GM23248 (cell line): ENCODE data around the gene FAM117B. TPM values are rescaled to one million over a fixed set of nuclear protein-coding genes. Genes with fewer than 3 reads are reported as not detected.

Experiments used
- DNase-seq: peaks from one replicate; pipeline ENCODE4 v3.0.0-alpha.2; 2015
- H2AFZ ChIP-seq: fragments of 200-600 bp; sonication (generic); 2 replicates; pipeline ENCODE4 v1.6.1; 2016; ENCODE audit warnings: antibody characterized with exemption
- H3F3A ChIP-seq: fragments of 200-600 bp; sonication (generic); 2 replicates; pipeline ENCODE4 v1.6.1; 2016; ENCODE audit warnings: mild to moderate bottlenecking, antibody characterized with exemption, mixed run types; ENCODE audit not compliant: insufficient read depth
- H3K27ac ChIP-seq: fragments of 200-600 bp; sonication (generic); 2 replicates; pipeline ENCODE4 v1.5.1; 2016; ENCODE audit warnings: mild to moderate bottlenecking
- H3K27me3 ChIP-seq: fragments of 200-600 bp; sonication (generic); replicated peaks from 2 replicates; pipeline ENCODE4 v1.6.1; 2016; ENCODE audit warnings: mild to moderate bottlenecking; ENCODE audit not compliant: insufficient read depth
- H3K36me3 ChIP-seq: fragments of 200-600 bp; sonication (generic); 2 replicates; pipeline ENCODE4 v1.6.1; 2016; ENCODE audit warnings: low read depth, mild to moderate bottlenecking
- H3K4me1 ChIP-seq: fragments of 200-600 bp; sonication (generic); 2 replicates; pipeline ENCODE4 v1.6.1; 2016; ENCODE audit warnings: mild to moderate bottlenecking; ENCODE audit not compliant: insufficient read depth
- H3K4me2 ChIP-seq: fragments of 200-600 bp; sonication (generic); one replicate; pipeline ENCODE4 v1.6.1; 2016; ENCODE audit warnings: mild to moderate bottlenecking; ENCODE audit not compliant: unreplicated experiment
- H3K4me3 ChIP-seq: fragments of 200-600 bp; sonication (generic); 2 replicates; pipeline ENCODE4 v1.5.1; 2016; ENCODE audit warnings: mild to moderate bottlenecking
- H3K79me2 ChIP-seq: fragments of 200-600 bp; sonication (generic); 2 replicates; pipeline ENCODE4 v1.6.1; 2016; ENCODE audit warnings: mild to moderate bottlenecking; ENCODE audit not compliant: insufficient read depth
- H3K9ac ChIP-seq: fragments of 200-600 bp; sonication (generic); 2 replicates; pipeline ENCODE4 v1.6.1; 2016; ENCODE audit warnings: mild to moderate bottlenecking
- H3K9me2 ChIP-seq: fragments of 200-600 bp; sonication (generic); 2 replicates; pipeline ENCODE4 v1.6.1; 2016; ENCODE audit warnings: mixed run types, mild to moderate bottlenecking, moderate library complexity; ENCODE audit not compliant: insufficient read depth
- H3K9me3 ChIP-seq: fragments of 200-600 bp; sonication (generic); one replicate; pipeline ENCODE4 v1.6.1; 2017; ENCODE audit warnings: low read depth
- H4K20me1 ChIP-seq: fragments of 200-600 bp; sonication (generic); 2 replicates; pipeline ENCODE4 v1.6.0; 2016; ENCODE audit not compliant: insufficient read depth
- EZH2 ChIP-seq: fragments of 200-600 bp; sonication (generic); IDR thresholded peaks from 2 replicates; pipeline ENCODE4 v1.6.1; 2018; ENCODE audit warnings: antibody characterized with exemption, mild to moderate bottlenecking; ENCODE audit not compliant: insufficient read depth, poor library complexity, severe bottlenecking
- EZH2phosphoT487 ChIP-seq: fragments of 200-600 bp; sonication (generic); IDR thresholded peaks from 2 replicates; pipeline ENCODE4 v1.6.1; 2018; ENCODE audit warnings: antibody characterized with exemption, moderate library complexity, mild to moderate bottlenecking, low read depth; ENCODE audit not compliant: insufficient read depth
- WGBS, 2 experiments: methylation state at CpG; one replicate each; pipeline ENCODE4 v1.1.6; 2015 to 2017; ENCODE audit warnings: low lambda C conversion rate in 2 of 2, low coverage in 1 of 2; ENCODE audit errors: missing lambda C conversion rate in 2 of 2; 5-methylcytosine and 5-hydroxymethylcytosine counted together
- in situ Hi-C: fragments of 300-500 bp; cut with MboI; formaldehyde crosslinking; loops from 2 replicates; pipeline ENCODE4 v1.15.0; 2020
- polyA plus RNA-seq: library from polyadenylated mRNA; unstranded; fragments of >200 nt; fragmentation: Nextera tagmentation; extraction: Ambion mirVana; gene quantifications from 2 replicates; pipeline ENCODE4 v1.2.1, GENCODE V29; 2016
- total RNA-seq: library from RNA; depleted of rRNA; stranded (reverse); fragments of >200 nt; shearing (Covaris generic); gene quantifications from 2 replicates; pipeline ENCODE4 v1.2.3, GENCODE V29; 2014

The FAM117B gene
- total and polyA plus RNA-seq, 2 experiments from 2014 or later, result 1.1 to 1.2 TPM

GRCh38 chr2:202689459-202689858 lies 54.7 kb downstream of the FAM117B start:
- H3K27ac ChIP-seq, result no peak overlapping the region
- TF ChIP-seq EZH2, result no peak
- no peak for TF ChIP-seq EZH2phosphoT487
- H3F3A ChIP-seq, result no peaks in the 10 kb centered on the region
- H3K9me3 ChIP-seq, result no peaks in the 10 kb centered on the region
- H3K79me2 ChIP-seq, result no peaks in the 10 kb centered on the region
- in situ Hi-C loops, result no loop called here
- H3K4me2 ChIP-seq, result no peak overlapping the region
- no peaks in the 10 kb centered on the region for H3K4me1 ChIP-seq
- H3K4me3 ChIP-seq, result no peak overlapping the region
- H2AFZ ChIP-seq, result no peak overlapping the region
- no peaks in the 10 kb centered on the region for H3K27me3 ChIP-seq
- no peaks in the 10 kb centered on the region for H3K36me3 ChIP-seq
- no peaks in the 10 kb centered on the region for H4K20me1 ChIP-seq
- DNase-seq, result no peak
- WGBS, 2 experiments, result 87 to 88% methylated on average over 2 of the region's 2 CpGs
- no peak overlapping the region for H3K9ac ChIP-seq
- H3K9me2 ChIP-seq, result no peaks in the 10 kb centered on the region

DNA sequence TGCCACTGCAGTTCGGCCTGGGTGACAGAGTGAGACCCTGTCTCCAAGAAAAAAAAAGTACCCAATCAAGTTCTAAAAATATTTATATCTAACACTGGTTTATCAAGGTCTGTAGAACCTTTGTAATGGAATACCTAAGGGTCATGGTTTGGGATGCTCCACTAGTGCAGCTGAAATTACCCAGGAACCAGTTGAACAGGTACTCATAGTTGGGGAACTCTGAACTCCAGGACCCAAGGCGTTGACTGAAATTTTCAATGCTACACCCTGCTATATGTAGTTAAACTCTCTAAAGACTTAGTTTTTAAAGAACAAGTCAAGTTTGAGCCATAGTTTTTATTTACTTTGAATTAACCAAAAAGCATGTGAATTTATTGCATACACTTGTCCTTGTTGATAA lies 55.1 kb downstream of the FAM117B start:
- H3K4me2 ChIP-seq, result no peak overlapping the region
- H3K4me1 ChIP-seq, result no peaks in the 10 kb centered on the region
- no peak overlapping the region for H3K9ac ChIP-seq
- no peaks in the 10 kb centered on the region for H3K9me3 ChIP-seq
- H3F3A ChIP-seq, result no peaks in the 10 kb centered on the region
- TF ChIP-seq EZH2phosphoT487 (no peak), EZH2 (no peak)
- H3K36me3 ChIP-seq, result no peaks in the 10 kb centered on the region
- H2AFZ ChIP-seq, result no peak overlapping the region
- H3K27me3 ChIP-seq, result no peaks in the 10 kb centered on the region
- H3K4me3 ChIP-seq, result no peak overlapping the region
- H3K9me2 ChIP-seq, result no peaks in the 10 kb centered on the region
- 89 to 99% methylated on average over 2 of the region's 2 CpGs for WGBS, 2 experiments
- no peak overlapping the region for H3K27ac ChIP-seq
- in situ Hi-C loops, result no loop called here
- no peaks in the 10 kb centered on the region for H4K20me1 ChIP-seq
- no peaks in the 10 kb centered on the region for H3K79me2 ChIP-seq
- no peak for DNase-seq

DNA sequence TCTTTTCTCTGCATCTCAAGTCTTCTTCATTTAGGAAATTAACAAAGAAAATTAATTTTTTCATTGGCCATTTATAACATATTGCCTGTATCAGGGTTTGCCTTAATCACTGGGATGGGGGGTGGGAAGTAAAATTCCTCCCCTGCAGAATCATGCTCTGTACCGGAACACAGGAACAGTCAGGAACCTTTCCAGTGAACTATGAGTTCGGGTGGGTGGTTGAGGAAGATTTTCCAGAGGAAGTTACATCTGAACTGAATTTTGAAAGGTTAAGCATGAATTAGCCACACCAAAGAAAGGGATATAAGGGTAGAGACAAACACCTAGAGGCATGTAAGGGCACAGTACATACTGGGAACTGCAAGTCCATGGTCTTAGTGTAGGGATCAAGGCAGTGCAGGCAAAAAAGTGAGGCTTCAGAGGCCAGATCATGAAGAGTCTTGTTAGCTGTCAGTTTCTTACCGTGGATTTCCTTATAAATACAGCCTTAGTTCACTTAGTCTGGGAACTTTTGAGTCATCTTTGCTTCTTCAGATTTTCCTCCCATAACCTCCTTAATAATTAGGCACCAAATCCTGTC lies 55.6 kb downstream of the FAM117B start:
- H3K4me1 ChIP-seq, result no peaks in the 10 kb centered on the region

DNA sequence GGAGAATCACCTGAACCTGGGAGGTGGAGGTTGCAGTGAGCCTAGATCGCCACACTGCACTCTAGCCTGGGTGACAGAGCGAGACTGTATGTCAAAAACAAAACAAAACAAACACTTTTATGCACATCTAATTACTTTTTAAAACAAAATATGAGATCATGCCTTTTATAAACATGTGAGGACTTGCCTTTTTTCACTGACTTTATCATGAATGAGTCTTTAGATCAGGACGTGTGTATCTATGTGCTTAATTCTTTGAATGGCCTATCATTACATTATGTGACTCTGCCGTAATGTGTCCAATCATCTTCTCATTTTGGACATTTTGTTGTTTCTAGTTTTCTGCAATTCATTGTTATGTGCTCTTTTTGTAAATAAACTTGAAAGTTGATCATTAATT lies 58.7 kb downstream of the FAM117B start:
- H3K27ac ChIP-seq, result no peak overlapping the region
- no peaks in the 10 kb centered on the region for H3K79me2 ChIP-seq
- no peaks in the 10 kb centered on the region for H3K27me3 ChIP-seq
- H3F3A ChIP-seq, result no peaks in the 10 kb centered on the region
- TF ChIP-seq EZH2phosphoT487 (no peak), EZH2 (no peak)
- H3K9me2 ChIP-seq, result no peaks in the 10 kb centered on the region
- no peaks in the 10 kb centered on the region for H3K9me3 ChIP-seq
- in situ Hi-C loops, result no loop called here
- no peak overlapping the region for H3K4me2 ChIP-seq
- no peaks in the 10 kb centered on the region for H3K36me3 ChIP-seq
- no peaks in the 10 kb centered on the region for H4K20me1 ChIP-seq
- no peak overlapping the region for H3K9ac ChIP-seq
- H2AFZ ChIP-seq, result no peak overlapping the region
- no peaks in the 10 kb centered on the region for H3K4me1 ChIP-seq
- DNase-seq, result no peak
- 96 to 98% methylated on average over 4 of the region's 4 CpGs for WGBS, 2 experiments
- H3K4me3 ChIP-seq, result no peak overlapping the region

More for the DNA sequence above, 55.6 kb downstream of the FAM117B start:
- no peaks in the 10 kb centered on the region for H3K36me3 ChIP-seq
- H3K9ac ChIP-seq, result no peak overlapping the region
- H3K4me2 ChIP-seq, result no peak overlapping the region
- no peaks in the 10 kb centered on the region for H3K9me2 ChIP-seq
- WGBS, 2 experiments, result 67 to 76% methylated on average over 3 of the region's 3 CpGs
- H3K4me3 ChIP-seq, result no peak overlapping the region
- no peak overlapping the region for H3K27ac ChIP-seq
- TF ChIP-seq EZH2phosphoT487, result no peak
- TF ChIP-seq EZH2, result no peak
- H2AFZ ChIP-seq, result 0 out of 2 replicates have a peak overlapping the region, but pooled peaks have one; percentile 13
- peak; percentile 7 for DNase-seq
- in situ Hi-C loops, result no loop called here
- H3K27me3 ChIP-seq, result no peaks in the 10 kb centered on the region
- no peaks in the 10 kb centered on the region for H3K79me2 ChIP-seq
- no peaks in the 10 kb centered on the region for H4K20me1 ChIP-seq
- H3K9me3 ChIP-seq, result no peaks in the 10 kb centered on the region
- no peaks in the 10 kb centered on the region for H3F3A ChIP-seq

DNA sequence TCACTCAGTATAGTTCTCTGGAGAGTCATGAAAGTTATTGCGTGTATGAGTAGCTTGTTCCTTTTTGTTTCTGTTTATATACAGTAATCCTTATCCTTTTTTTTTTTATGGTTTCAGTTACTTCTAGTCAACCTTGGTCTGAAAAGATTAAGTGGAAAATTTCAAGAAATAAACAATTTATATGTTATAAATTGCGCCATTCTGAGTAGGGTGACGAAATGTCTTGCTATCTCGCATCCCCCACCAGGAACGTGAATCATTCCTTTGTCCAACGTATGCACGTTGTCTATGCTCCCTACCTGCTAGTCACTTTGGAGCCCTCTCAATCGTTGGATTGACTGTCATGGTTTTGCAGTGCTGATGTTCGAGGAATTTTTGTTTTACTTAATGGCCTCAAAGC lies 60.4 kb downstream of the FAM117B start:
- no peaks in the 10 kb centered on the region for H3K9me3 ChIP-seq
- no peak overlapping the region for H3K4me3 ChIP-seq
- H3K4me1 ChIP-seq, result no peaks in the 10 kb centered on the region
- no peak for DNase-seq
- no peak overlapping the region for H3K9ac ChIP-seq
- in situ Hi-C loops, result no loop called here
- TF ChIP-seq EZH2, result no peak
- TF ChIP-seq EZH2phosphoT487, result no peak
- no peaks in the 10 kb centered on the region for H3K9me2 ChIP-seq
- H3F3A ChIP-seq, result no peaks in the 10 kb centered on the region
- no peaks in the 10 kb centered on the region for H3K36me3 ChIP-seq
- H3K4me2 ChIP-seq, result no peak overlapping the region
- no peaks in the 10 kb centered on the region for H3K79me2 ChIP-seq
- no peak overlapping the region for H2AFZ ChIP-seq
- no peaks in the 10 kb centered on the region for H3K27me3 ChIP-seq
- WGBS, 2 experiments, result 85 to 86% methylated on average over 9 of the region's 9 CpGs
- no peaks in the 10 kb centered on the region for H4K20me1 ChIP-seq
- no peak overlapping the region for H3K27ac ChIP-seq
